ENCODE data around the gene AMELX. TPM values are rescaled to one million over a fixed set of nuclear protein-coding genes. Genes with fewer than 3 reads are reported as not detected.

The AMELX gene
- total and polyA plus RNA-seq, 2 of the 8 experiments (the other 6 are each of a cell fraction or from before 2014, with no cell fraction given) = not detected

- Histone ChIP-seq H2AFZ (ENCODE audit: low read length) (no peak overlapping the region), H3K18ac (ENCODE audit: extremely low read depth, low read length) (no peak overlapping the region), H2BK12ac (ENCODE audit: low read depth, low read length) (no peak overlapping the region), H3K9me3 (ENCODE audit: insufficient read depth in 2 of 2, low read depth in 1 of 2, low read length in 1 of 2) (no peaks in the 10 kb centered on the region), H3K9ac (replicated peaks in 1 of 4; ENCODE audit: extremely low read depth in 1 of 4, low read depth in 3 of 4, low read length in 3 of 4) (no peak overlapping the region), H3K4me2 (ENCODE audit: insufficient read depth in 1 of 2, low read depth in 2 of 2, low read length in 2 of 2) (no peak overlapping the region), H3K36me3 (ENCODE audit: control insufficient read depth in 2 of 4, insufficient read depth in 4 of 4, low read length in 3 of 4) (no peaks in the 10 kb centered on the region), H3K79me2 (ENCODE audit: control insufficient read depth in 1 of 2, insufficient read depth in 2 of 2, low read length in 2 of 2) (no peaks in the 10 kb centered on the region), H3K23ac (ENCODE audit: insufficient read length) (no peak overlapping the region), H2BK15ac (ENCODE audit: low read length) (no peak overlapping the region), H2AK5ac (ENCODE audit: low read depth, low read length) (no peak overlapping the region), H3K23me2 (ENCODE audit: low read depth, low read length) (no peaks in the 10 kb centered on the region), H4K8ac (ENCODE audit: extremely low read depth, insufficient read depth, low read length) (no peak overlapping the region), H3K4ac (replicated peaks; ENCODE audit: insufficient read length, low read depth, low read length) (no peak overlapping the region), H3K56ac (replicated peaks; ENCODE audit: insufficient read length, low read depth, low read length) (no peak overlapping the region), H4K91ac (replicated peaks; ENCODE audit: insufficient read length, low read length) (no peak overlapping the region), H4K20me1 (replicated peaks in 1 of 2; ENCODE audit: control insufficient read depth in 1 of 2, insufficient read depth in 2 of 2, low read length in 2 of 2) (no peaks in the 10 kb centered on the region), H2BK5ac (ENCODE audit: low read depth, low read length) (no peak overlapping the region), H3K4me1 (replicated peaks in 1 of 4; ENCODE audit: control insufficient read depth in 3 of 4, insufficient read depth in 4 of 4, low read length in 3 of 4) (no peaks in the 10 kb centered on the region), H3K14ac (ENCODE audit: insufficient read length) (no peak overlapping the region), H4K5ac (ENCODE audit: insufficient read length, low read depth, low read length) (no peak overlapping the region), H2BK120ac (replicated peaks; ENCODE audit: low read depth, low read length) (no peak overlapping the region), H3K27ac (ENCODE audit: low read depth, low read length) (no peak overlapping the region), H3K4me3 (ENCODE audit: extremely low read depth in 1 of 4, insufficient read depth in 2 of 4, low read depth in 3 of 4, low read length in 4 of 4) (no peak overlapping the region), H2BK20ac (ENCODE audit: low read length) (no peak overlapping the region), H3K27me3 (replicated peaks in 1 of 4; ENCODE audit: control insufficient read depth in 3 of 4, extremely low read depth in 1 of 4, insufficient read depth in 3 of 4, low read length in 3 of 4) (no peaks in the 10 kb centered on the region), H3K79me1 (ENCODE audit: low read depth, low read length) (no peaks in the 10 kb centered on the region)
- FAIRE-seq (peak; percentile 32), DNase-seq (ENCODE audit: low read depth in 1 of 2, low spot score in 2 of 2) (no peak)
- ChIA-PET CTCF (ENCODE audit: partially characterized antibody) (no interaction called here), POLR2A (ENCODE audit: partially characterized antibody) (no interaction called here)
- WGBS, 2 experiments (ENCODE audit: extremely low coverage in 1 of 2, insufficient coverage in 1 of 2, insufficient read length in 1 of 2, insufficient replicate concordance in 2 of 2, low coverage in 1 of 2, low lambda C conversion rate in 2 of 2, missing lambda C conversion rate in 1 of 2) = 85% methylated on average over 3 of the region's 3 CpGs; no CpG with 5 or more reads in 1 of the 2 experiments
- TF ChIP-seq MAFK (IDR thresholded peaks at IDR 0.05; ENCODE audit: low read depth, low read length) (no peak), JUN (IDR thresholded peaks at IDR 0.05; ENCODE audit: low read depth, low read length) (no peak), NANOG (IDR thresholded peaks at IDR 0.05; ENCODE audit: insufficient read depth, low read depth, low read length, poor library complexity, severe bottlenecking) (no peak), FOSL1 (IDR thresholded peaks at IDR 0.05; ENCODE audit: insufficient read depth, low read depth, low read length) (no peak)
Observed at GRCh38 chrX:11347300-11347699, 54.1 kb downstream of the AMELX start.
